ENCODE measurements around the gene ARHGEF35.
"Not testable (repeated sequence)": the region's sequence is repeated elsewhere in the genome, so short reads cannot be mapped to it uniquely, and the experiment has no call there.

- TF ChIP-seq EZH2 (IDR thresholded peaks at IDR 0.05; ENCODE audit: insufficient read depth, poor library complexity, severe bottlenecking); EZH2phosphoT487 (IDR thresholded peaks at IDR 0.05; ENCODE audit: insufficient read depth, low read depth): not testable (repeated sequence)
Observed at GRCh38 chr7:144194453-144194852, 1.2 kb downstream of the ARHGEF35 start.

Data from GM23248 (cell line).